AG09309 (cell line): Measurements from ENCODE around the gene EPHB1.
"Not testable (repeated sequence)": the region's sequence is repeated elsewhere in the genome, so short reads cannot be mapped to it uniquely, and the experiment has no call there.

Source experiments
- DNase-seq: peaks from one replicate; pipeline ENCODE4 v3.0.0-alpha.2; 2010; ENCODE audit warnings: low read depth
- H3K4me3 ChIP-seq: 2 replicates; pipeline ENCODE4 v1.5.1; 2011; ENCODE audit warnings: mild to moderate bottlenecking, low read depth, low read length, moderate library complexity; ENCODE audit not compliant: control insufficient read depth
- TF ChIP-seq, protein P1 (sequence below): IDR thresholded peaks from 2 replicates; pipeline ENCODE4 v1.5.1; 2011; ENCODE audit warnings: mild to moderate bottlenecking, low read depth, low read length, inconsistent platforms; ENCODE audit not compliant: insufficient read depth, control insufficient read depth; ENCODE audit errors: missing control alignments

Gene EPHB1

DNA sequence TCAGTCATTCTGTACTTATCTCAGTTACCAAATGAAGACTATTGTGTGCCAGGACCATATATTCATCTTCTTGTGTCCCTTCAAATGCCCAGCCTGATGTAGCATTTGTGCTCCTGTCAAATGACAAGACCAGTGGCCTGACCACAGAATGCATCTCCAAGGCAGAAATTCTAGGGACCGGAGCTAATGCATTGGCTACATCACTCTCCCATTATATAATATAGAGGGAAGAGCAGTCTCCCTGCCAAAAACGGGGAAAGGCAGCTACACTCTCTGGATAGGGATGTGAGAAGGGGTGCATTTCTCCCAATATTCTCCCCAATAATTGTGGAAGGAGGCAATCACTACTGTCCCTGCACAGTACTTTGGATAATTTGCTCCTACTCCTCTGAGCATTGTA lies 312.0 kb downstream of the EPHB1 start:
- H3K4me3 ChIP-seq = no peak overlapping the region
- no peak for DNase-seq
- TF ChIP-seq, protein P1, sequence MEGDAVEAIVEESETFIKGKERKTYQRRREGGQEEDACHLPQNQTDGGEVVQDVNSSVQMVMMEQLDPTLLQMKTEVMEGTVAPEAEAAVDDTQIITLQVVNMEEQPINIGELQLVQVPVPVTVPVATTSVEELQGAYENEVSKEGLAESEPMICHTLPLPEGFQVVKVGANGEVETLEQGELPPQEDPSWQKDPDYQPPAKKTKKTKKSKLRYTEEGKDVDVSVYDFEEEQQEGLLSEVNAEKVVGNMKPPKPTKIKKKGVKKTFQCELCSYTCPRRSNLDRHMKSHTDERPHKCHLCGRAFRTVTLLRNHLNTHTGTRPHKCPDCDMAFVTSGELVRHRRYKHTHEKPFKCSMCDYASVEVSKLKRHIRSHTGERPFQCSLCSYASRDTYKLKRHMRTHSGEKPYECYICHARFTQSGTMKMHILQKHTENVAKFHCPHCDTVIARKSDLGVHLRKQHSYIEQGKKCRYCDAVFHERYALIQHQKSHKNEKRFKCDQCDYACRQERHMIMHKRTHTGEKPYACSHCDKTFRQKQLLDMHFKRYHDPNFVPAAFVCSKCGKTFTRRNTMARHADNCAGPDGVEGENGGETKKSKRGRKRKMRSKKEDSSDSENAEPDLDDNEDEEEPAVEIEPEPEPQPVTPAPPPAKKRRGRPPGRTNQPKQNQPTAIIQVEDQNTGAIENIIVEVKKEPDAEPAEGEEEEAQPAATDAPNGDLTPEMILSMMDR = no peak

DNA sequence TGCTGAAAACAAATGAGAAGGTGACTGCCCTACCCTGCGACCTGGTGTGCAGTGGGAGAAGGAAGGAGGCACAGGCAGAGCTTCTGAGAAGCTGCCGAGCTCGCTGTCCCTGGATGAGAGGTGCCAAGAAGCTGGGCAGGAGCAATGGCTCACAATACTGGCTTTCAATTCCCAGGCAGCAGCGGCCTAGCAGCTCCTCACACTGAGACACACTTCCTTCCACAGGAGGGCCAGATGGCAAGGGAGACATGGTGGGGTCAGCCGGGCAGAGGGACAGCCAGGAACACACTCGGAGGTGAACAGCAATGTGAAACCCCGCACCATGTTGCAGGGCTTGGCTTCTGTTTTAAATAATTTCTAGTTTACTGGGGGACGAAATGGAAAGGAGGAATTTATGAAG lies 314.6 kb downstream of the EPHB1 start:
- TF ChIP-seq, protein P1 = no peak
- no peak for DNase-seq
- no peak overlapping the region for H3K4me3 ChIP-seq

DNA sequence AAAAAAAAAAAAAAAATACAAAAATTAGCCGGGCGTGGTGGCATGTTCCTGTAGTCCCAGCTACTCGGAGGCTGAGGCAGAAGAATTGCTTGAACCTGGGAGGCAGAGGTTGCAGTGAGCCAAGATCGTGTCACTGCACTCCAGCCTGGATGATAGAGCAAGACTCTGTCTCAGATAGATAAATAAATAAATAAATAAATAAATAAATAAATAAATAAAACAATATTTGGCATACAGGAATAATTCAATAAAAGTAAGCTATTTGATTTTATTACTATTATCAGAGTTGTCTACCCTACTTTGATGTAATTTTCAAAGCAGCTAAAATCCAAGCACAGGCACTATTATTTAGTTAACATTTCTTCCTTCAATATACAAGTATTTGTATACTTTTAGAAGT lies 319.5 kb downstream of the EPHB1 start:
- not testable (repeated sequence) for DNase-seq, H3K4me3 ChIP-seq

DNA sequence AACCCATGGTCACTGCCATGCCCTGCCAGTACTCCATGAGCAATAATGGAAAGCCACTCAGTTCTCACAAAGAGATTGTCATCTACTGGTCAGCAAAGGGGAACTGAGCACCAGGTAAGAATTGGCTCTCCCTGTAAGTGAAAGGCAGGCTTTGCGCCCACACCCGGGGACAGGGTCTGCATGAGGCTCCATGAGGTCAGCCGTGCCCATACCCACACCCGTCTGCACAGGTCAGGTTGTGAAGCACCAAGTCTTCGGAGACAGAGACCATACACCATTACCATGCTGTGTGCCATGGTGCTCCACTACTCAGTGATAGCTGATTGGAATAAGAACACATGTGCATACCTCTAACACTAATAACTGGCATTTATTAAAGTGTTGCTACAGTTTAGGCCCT lies 322.9 kb downstream of the EPHB1 start:
- no peak for DNase-seq
- TF ChIP-seq, protein P1 = no peak
- H3K4me3 ChIP-seq = no peak overlapping the region

DNA sequence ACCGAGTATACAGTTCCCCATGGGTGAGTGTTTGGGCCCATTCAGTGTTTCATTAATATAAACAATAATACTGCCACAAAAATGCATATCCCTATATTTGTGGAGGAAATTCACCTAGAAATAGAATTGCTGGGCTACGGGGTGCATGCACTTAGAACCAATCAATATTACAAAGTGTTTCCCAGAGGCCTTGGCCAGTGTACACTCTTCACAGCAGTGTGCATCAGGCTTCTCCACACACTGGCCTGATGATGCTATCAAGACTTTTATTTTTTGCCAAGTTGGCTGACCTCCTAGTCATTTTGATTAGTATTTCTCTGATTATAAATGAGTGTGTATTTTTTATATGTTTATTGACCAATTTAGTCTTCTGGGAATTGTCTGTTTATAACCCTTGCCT lies 323.7 kb downstream of the EPHB1 start:
- no peak for DNase-seq
- H3K4me3 ChIP-seq = no peak overlapping the region
- TF ChIP-seq, protein P1 = no peak

DNA sequence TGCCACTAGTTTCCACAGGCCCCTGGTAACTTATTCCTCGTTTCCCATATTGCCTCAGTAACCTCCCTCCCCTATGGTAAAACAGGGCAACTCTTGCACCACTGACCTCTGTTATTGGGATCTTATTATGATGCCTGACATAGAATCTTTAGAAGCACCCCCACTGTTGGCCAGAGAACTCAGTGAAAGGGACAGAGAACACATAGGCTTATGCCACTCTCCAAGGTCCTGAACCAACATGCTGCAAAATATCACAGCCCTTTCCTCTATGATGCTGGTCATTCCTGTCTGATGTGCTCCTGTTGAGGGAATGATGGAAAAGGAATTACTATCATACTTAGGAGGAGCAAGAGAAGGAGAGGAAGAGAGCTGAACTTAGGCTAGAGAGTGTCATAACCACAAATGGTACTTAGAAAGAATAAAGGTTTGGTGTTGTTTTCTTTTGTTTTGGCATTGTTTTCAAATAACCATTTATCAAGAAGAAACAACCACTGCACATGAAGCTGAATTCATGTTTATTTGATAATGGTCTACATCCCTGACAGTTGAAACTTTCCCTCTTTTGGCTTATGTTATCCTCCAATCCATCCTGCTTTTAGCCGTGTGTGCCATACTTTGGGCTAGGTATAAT lies 330.2 kb downstream of the EPHB1 start:
- H3K4me3 ChIP-seq = no peak overlapping the region
- DNase-seq = no peak
- TF ChIP-seq, protein P1 = no peak

DNA sequence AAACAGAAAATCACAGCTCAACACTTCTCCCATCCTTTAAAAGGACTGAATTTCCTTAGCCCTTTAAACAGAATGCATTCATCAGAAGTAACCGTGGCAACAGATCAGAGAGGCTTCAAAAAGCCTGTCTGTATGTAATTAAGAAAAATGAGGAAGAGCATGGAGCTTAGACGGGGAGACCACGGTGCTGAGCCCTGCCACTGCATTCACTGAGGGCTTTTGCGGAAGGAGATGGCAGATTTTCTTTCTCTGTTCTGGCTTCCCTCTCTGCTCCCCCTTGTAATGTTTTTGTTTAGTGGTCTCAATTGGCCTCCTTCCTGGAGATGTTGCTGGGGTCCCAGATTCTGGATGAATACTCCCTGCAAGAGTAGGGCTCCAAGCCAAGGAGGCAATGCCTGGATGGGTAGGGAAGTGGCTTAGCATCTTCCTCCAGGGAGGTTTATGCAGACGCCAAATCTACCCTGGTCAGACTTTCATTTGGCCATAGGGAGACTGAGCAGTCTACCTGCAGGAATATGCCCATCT lies 332.9 kb downstream of the EPHB1 start:
- DNase-seq = no peak
- TF ChIP-seq, protein P1 = no peak
- no peak overlapping the region for H3K4me3 ChIP-seq
